Measurements from ENCODE around the gene CCDC157.

The CCDC157 gene

DNA sequence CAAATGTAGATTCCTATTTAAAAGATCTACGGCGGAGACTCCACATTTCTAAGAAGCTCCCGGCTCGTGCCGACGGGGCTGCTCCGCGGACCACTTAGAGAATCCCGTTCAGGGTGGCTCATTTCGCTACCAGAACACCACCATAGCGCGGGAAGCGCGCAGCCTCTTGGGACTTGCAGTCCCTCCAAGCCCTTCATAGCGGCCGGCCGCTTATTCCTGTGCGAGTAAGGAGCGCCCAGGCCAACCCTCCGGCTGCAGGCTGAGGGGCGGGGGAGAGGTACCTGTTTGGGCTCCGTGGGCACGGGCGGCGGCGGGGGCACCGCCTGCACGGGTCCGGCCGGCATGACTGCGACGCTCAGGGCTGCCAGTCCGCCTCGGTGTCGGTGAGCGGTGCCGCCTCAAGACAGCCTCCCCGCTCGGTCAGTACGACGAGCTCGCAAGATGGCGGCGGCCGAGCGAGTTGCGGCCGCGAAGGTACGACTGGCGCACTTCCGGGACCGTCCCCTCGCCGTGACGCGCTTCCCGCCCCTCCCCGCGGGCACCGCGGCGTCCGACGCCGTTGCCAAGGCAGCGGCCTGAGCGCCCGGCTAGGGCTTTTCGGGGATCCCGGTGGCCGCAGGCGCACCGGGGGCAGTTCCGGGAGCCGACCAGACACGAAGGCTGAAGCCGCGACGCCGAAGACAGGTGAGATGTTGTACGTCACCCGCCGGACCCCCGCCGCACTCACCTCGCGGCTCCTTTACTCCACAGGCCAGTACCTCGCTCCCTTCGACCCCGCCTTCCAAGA, at the start of gene CCDC157, which contains the start of gene SF3A1:
Gene CCDC157, plus strand, starts transcription at position 559 of the 787 bp plus-strand sequence. CDS start 8,994 bp downstream, outside the sequence.
Gene SF3A1, minus strand, starts transcription at position 446 of the 787 bp plus-strand sequence. Its CDS starts 102 bp downstream, at position 344.
- no peaks in the 10 kb centered on the region for H3F3A ChIP-seq (ENCODE audit: low read depth)
- H3K4me2 ChIP-seq (ENCODE audit: low read depth, low read length, poor library complexity, severe bottlenecking): peak within 1 kb of the TSS; percentile 94
- peaks cover 48% of the 10 kb centered on the region for H3K79me2 ChIP-seq (ENCODE audit: insufficient read depth, low read length)
- H3K4me3 ChIP-seq (ENCODE audit: low read length, poor library complexity, severe bottlenecking): peak within 1 kb of the TSS; percentile 90
- peak within 1 kb of the TSS; percentile 83 for H3K9ac ChIP-seq (ENCODE audit: low read depth, low read length, poor library complexity, severe bottlenecking)
- H3K9me3 ChIP-seq (ENCODE audit: insufficient read depth, low read depth, low read length): no peaks in the 10 kb centered on the region
- no peaks in the 10 kb centered on the region for H3K27me3 ChIP-seq (ENCODE audit: insufficient read depth, low read length, poor library complexity, severe bottlenecking)
- TF ChIP-seq, protein P1, sequence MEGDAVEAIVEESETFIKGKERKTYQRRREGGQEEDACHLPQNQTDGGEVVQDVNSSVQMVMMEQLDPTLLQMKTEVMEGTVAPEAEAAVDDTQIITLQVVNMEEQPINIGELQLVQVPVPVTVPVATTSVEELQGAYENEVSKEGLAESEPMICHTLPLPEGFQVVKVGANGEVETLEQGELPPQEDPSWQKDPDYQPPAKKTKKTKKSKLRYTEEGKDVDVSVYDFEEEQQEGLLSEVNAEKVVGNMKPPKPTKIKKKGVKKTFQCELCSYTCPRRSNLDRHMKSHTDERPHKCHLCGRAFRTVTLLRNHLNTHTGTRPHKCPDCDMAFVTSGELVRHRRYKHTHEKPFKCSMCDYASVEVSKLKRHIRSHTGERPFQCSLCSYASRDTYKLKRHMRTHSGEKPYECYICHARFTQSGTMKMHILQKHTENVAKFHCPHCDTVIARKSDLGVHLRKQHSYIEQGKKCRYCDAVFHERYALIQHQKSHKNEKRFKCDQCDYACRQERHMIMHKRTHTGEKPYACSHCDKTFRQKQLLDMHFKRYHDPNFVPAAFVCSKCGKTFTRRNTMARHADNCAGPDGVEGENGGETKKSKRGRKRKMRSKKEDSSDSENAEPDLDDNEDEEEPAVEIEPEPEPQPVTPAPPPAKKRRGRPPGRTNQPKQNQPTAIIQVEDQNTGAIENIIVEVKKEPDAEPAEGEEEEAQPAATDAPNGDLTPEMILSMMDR (conservative IDR thresholded peaks at IDR 0.05; ENCODE audit: low read length): no peak
- no peak for TF ChIP-seq EZH2phosphoT487 (IDR thresholded peaks at IDR 0.05; ENCODE audit: borderline replicate concordance)
- peaks cover 14% of the 10 kb centered on the region; the same call in 1 of the 2 replicates for H3K36me3 ChIP-seq (ENCODE audit: insufficient read depth, low read length)
- no peaks in the 10 kb centered on the region for H3K9me2 ChIP-seq (replicated peaks; ENCODE audit: low read depth, low read length)
- H4K20me1 ChIP-seq (ENCODE audit: insufficient read depth, low read length, poor library complexity, severe bottlenecking): peaks cover 43% of the 10 kb centered on the region
- peak within 1 kb of the TSS; percentile 69 for H2AFZ ChIP-seq (ENCODE audit: low read length)
- H3K4me1 ChIP-seq (ENCODE audit: insufficient read depth, low read length, poor library complexity, severe bottlenecking): peaks cover 30% of the 10 kb centered on the region

DNA sequence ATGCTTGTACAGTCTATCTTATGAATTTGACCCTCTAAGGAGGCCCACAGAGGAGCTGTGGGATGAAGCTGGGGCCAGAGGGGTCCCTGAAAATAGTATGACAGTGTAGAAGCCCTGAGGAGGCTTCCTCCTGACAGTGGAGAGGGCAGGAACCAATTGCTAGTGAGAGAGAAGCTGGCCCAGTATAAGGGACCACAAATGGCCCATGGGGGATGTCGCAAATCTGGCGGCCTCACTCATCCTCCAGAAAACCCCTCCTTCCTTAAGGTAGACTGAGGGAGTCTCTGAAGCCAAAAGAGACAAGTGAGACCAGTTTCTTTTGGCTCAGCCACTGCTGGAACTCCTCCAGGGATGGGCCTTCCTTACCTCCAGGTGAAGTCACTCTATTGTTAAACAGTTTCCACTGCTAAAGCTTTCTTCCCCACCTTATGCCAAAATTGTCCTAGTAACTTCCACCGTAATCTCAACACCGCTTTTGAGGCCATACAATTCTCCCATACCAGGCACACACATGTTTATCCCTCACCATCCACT, 49.7 kb upstream of the CCDC157 start:
- H3K4me3 ChIP-seq (ENCODE audit: low read length, poor library complexity, severe bottlenecking): peak overlapping the region; percentile 75

DNA sequence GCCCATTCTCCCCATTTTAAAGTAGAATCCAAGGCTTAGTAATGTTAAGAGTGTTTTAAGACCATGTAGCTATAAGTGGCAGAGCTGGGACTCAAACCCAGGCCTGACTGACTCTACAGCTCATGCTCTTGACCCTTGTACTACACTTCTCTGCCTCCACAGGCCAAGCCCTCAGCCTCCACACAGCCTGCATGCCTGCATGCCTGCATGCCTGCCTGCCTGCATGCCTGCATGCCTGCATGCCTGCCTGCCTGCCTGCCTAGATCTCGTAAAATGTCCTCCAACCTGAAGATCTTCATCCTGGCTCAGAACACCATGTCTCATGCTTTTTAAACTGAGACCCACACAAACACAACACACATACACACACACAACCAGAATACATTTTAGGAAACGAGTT, 48.7 kb upstream of the CCDC157 start:
- H3K4me3 ChIP-seq (ENCODE audit: low read length, poor library complexity, severe bottlenecking): no peak overlapping the region
- H3K9ac ChIP-seq (ENCODE audit: low read depth, low read length, poor library complexity, severe bottlenecking): peak overlapping the region; percentile 95
- no peaks in the 10 kb centered on the region for H4K20me1 ChIP-seq (ENCODE audit: insufficient read depth, low read length, poor library complexity, severe bottlenecking)
- H3K27me3 ChIP-seq (ENCODE audit: insufficient read depth, low read length, poor library complexity, severe bottlenecking): no peaks in the 10 kb centered on the region
- no peak overlapping the region for H2AFZ ChIP-seq (ENCODE audit: low read length)
- H3K4me1 ChIP-seq (ENCODE audit: insufficient read depth, low read length, poor library complexity, severe bottlenecking): peaks cover 94% of the 10 kb centered on the region
- H3K36me3 ChIP-seq (ENCODE audit: insufficient read depth, low read length): peaks cover 13% of the 10 kb centered on the region; the same call in 1 of the 2 replicates
- H3K79me2 ChIP-seq (ENCODE audit: insufficient read depth, low read length): peaks cover 82% of the 10 kb centered on the region
- peaks cover 24% of the 10 kb centered on the region for H3F3A ChIP-seq (ENCODE audit: low read depth)
- no peaks in the 10 kb centered on the region for H3K9me3 ChIP-seq (ENCODE audit: insufficient read depth, low read depth, low read length)
- H3K9me2 ChIP-seq (replicated peaks; ENCODE audit: low read depth, low read length): no peaks in the 10 kb centered on the region
- no peak for TF ChIP-seq EZH2phosphoT487 (IDR thresholded peaks at IDR 0.05; ENCODE audit: borderline replicate concordance)
- TF ChIP-seq, protein P1 (conservative IDR thresholded peaks at IDR 0.05; ENCODE audit: low read length): no peak
- peak overlapping the region; percentile 92 for H3K4me2 ChIP-seq (ENCODE audit: low read depth, low read length, poor library complexity, severe bottlenecking)

More for the DNA sequence above, 49.7 kb upstream of the CCDC157 start:
- Histone ChIP-seq H3F3A (ENCODE audit: low read depth) (peaks cover 24% of the 10 kb centered on the region), H4K20me1 (ENCODE audit: insufficient read depth, low read length, poor library complexity, severe bottlenecking) (no peaks in the 10 kb centered on the region), H3K27me3 (ENCODE audit: insufficient read depth, low read length, poor library complexity, severe bottlenecking) (no peaks in the 10 kb centered on the region), H3K9me2 (replicated peaks; ENCODE audit: low read depth, low read length) (no peaks in the 10 kb centered on the region), H2AFZ (ENCODE audit: low read length) (no peak overlapping the region), H3K4me1 (ENCODE audit: insufficient read depth, low read length, poor library complexity, severe bottlenecking) (peaks cover 94% of the 10 kb centered on the region), H3K9me3 (ENCODE audit: insufficient read depth, low read depth, low read length) (no peaks in the 10 kb centered on the region), H3K4me2 (ENCODE audit: low read depth, low read length, poor library complexity, severe bottlenecking) (peak overlapping the region; percentile 92), H3K79me2 (ENCODE audit: insufficient read depth, low read length) (peaks cover 81% of the 10 kb centered on the region), H3K36me3 (ENCODE audit: insufficient read depth, low read length) (peaks cover 15% of the 10 kb centered on the region; the same call in 1 of the 2 replicates), H3K9ac (ENCODE audit: low read depth, low read length, poor library complexity, severe bottlenecking) (peak overlapping the region; percentile 95)
- TF ChIP-seq, protein P1 (conservative IDR thresholded peaks at IDR 0.05; ENCODE audit: low read length): no peak
- TF ChIP-seq EZH2phosphoT487 (IDR thresholded peaks at IDR 0.05; ENCODE audit: borderline replicate concordance): no peak

All from Loucy (cell line).